Activated naive CD4-positive, alpha-beta T cell treated with anti-CD3 and anti-CD28 coated beads for 36 hours (primary cell): ENCODE measurements around the gene PNMA6F. TPM values are rescaled to one million over a fixed set of nuclear protein-coding genes. Genes with fewer than 3 reads are reported as not detected.
"Not testable (repeated sequence)": the region's sequence is repeated elsewhere in the genome, so short reads cannot be mapped to it uniquely, and the experiment has no call there.

Source experiments
- CTCF ChIA-PET: fragments of 350-600 bp; sonication (Branson Sonifier 250); formaldehyde crosslinking; loops from one replicate; lab custom pipeline; 2021; ENCODE audit warnings: antibody characterized with exemption; lab: Charles Lee
- DNase-seq: peaks from one replicate; pipeline ENCODE4 v3.0.0-alpha.2; 2020
- H3K27ac Mint-ChIP-seq: one replicate; pipeline ENCODE4 v1.8.0; 2021; ENCODE audit warnings: mild to moderate bottlenecking, mixed read lengths
- H3K27me3 Mint-ChIP-seq: one replicate; pipeline ENCODE4 v1.8.0; 2021; ENCODE audit warnings: low read depth, mixed read lengths
- H3K36me3 Mint-ChIP-seq: one replicate; pipeline ENCODE4 v1.8.0; 2021; ENCODE audit warnings: low read depth, mixed read lengths
- H3K4me1 Mint-ChIP-seq: one replicate; pipeline ENCODE4 v1.8.0; 2021; ENCODE audit warnings: low read depth, mixed read lengths
- H3K4me3 Mint-ChIP-seq: one replicate; pipeline ENCODE4 v1.8.0; 2021; ENCODE audit warnings: mild to moderate bottlenecking, moderate library complexity, mixed read lengths
- H3K9me3 Mint-ChIP-seq: one replicate; pipeline ENCODE4 v1.8.0; 2021; ENCODE audit warnings: mixed read lengths
- intact Hi-C: fragments of 100-400 bp; cut with micrococcal nuclease; formaldehyde crosslinking; loops from one replicate; pipeline ENCODE4 v1.15.1; 2023
- total RNA-seq, 2 experiments: library from RNA; stranded (reverse); gene quantifications; one replicate each; pipeline ENCODE4 v1.2.3, GENCODE V29; 2021

Gene PNMA6F
- total RNA-seq, 2 experiments from 2014 or later: not detected

DNA sequence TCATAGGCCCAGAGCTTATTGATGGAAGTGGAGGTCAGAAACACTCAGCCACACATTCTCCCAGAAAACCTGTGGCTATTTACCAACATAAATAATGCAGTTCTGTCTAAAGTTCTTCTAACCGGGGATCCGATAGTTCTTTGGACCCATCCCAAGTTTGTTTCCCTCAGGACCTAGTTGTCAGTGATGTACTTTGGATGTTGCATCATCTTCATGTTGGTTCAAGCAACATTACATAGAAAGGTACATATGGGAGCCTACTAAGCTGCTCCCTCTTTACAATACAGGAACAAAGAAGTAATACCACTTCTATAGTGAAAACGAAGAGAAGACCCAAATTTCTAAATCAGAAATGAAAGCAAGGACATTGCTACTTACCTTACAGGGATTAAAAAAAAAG lies 39.8 kb downstream of the PNMA6F start:
- intact Hi-C loops, H3K27me3 Mint-ChIP-seq, H3K36me3 Mint-ChIP-seq, H3K27ac Mint-ChIP-seq, CTCF ChIA-PET, H3K9me3 Mint-ChIP-seq, H3K4me1 Mint-ChIP-seq, H3K4me3 Mint-ChIP-seq, DNase-seq: not testable (repeated sequence)

DNA sequence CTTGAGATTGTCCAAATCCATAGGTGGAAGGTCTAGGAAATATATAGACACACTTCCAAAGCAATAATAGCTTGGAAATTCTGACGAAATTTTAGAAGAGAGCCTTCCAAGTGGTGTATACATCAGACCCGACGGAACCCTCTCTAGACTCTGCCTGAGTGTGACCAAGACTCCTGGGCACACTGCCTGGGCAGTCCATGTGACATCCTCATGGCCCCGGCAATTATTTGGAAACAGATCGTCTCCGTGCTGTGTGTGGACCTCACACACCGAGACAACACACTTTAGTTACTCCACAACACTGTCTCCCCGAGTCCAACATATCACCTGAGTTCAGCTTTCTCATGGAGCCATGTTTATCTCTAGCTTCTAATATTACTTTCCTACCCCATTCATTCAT lies 42.3 kb downstream of the PNMA6F start:
- intact Hi-C loops, H3K27ac Mint-ChIP-seq, H3K36me3 Mint-ChIP-seq, H3K9me3 Mint-ChIP-seq, CTCF ChIA-PET, H3K27me3 Mint-ChIP-seq, H3K4me3 Mint-ChIP-seq, H3K4me1 Mint-ChIP-seq, DNase-seq: not testable (repeated sequence)

GRCh38 chrX:153276049-153276448 lies 45.5 kb downstream of the PNMA6F start:
- H3K27ac Mint-ChIP-seq, H3K9me3 Mint-ChIP-seq, H3K4me3 Mint-ChIP-seq, DNase-seq, CTCF ChIA-PET, H3K27me3 Mint-ChIP-seq, H3K4me1 Mint-ChIP-seq, H3K36me3 Mint-ChIP-seq, intact Hi-C loops: not testable (repeated sequence)

- CTCF ChIA-PET, DNase-seq, H3K4me1 Mint-ChIP-seq, intact Hi-C loops, H3K9me3 Mint-ChIP-seq, H3K36me3 Mint-ChIP-seq, H3K4me3 Mint-ChIP-seq, H3K27ac Mint-ChIP-seq, H3K27me3 Mint-ChIP-seq: not testable (repeated sequence)
Measured at GRCh38 chrX:153275418-153275817, 46.1 kb downstream of the PNMA6F start.

- H3K27me3 Mint-ChIP-seq, H3K27ac Mint-ChIP-seq, H3K4me1 Mint-ChIP-seq, DNase-seq, H3K9me3 Mint-ChIP-seq, H3K36me3 Mint-ChIP-seq, CTCF ChIA-PET, H3K4me3 Mint-ChIP-seq, intact Hi-C loops: not testable (repeated sequence)
Measured at GRCh38 chrX:153272584-153272983, 49.0 kb downstream of the PNMA6F start.

GRCh38 chrX:153272070-153272469 lies 49.5 kb downstream of the PNMA6F start:
- H3K27ac Mint-ChIP-seq, H3K4me1 Mint-ChIP-seq, H3K4me3 Mint-ChIP-seq, H3K27me3 Mint-ChIP-seq, CTCF ChIA-PET, H3K36me3 Mint-ChIP-seq, H3K9me3 Mint-ChIP-seq, intact Hi-C loops, DNase-seq: not testable (repeated sequence)

Other genes with a start within 250 kb of the PNMA6F start
- gene PNMA6A, start 249.3 kb downstream of the PNMA6F start, total RNA-seq: 1 to 10 TPM in 1 of 2 experiments, under 1 TPM in 1; 0.95 to 1.1 TPM
- gene MAGEA1, start 142.5 kb downstream of the PNMA6F start, total RNA-seq: not detected
- 10 to 100 TPM; 10.8 to 11.5 TPM for gene ZNF275, start 12.4 kb upstream of the PNMA6F start, total RNA-seq
- gene PNMA6E, start 79.6 kb upstream of the PNMA6F start, total RNA-seq: not detected
- gene ZFP92, start 89.7 kb upstream of the PNMA6F start, total RNA-seq: under 1 TPM; 0.59 to 0.74 TPM
- 1 to 10 TPM; 1.0 to 1.2 TPM for gene TREX2, start 124.3 kb upstream of the PNMA6F start, total RNA-seq
- gene HAUS7, start 148.8 kb upstream of the PNMA6F start, total RNA-seq: 10 to 100 TPM; 63.5 to 68.5 TPM
- gene BGN, start 173.2 kb upstream of the PNMA6F start, total RNA-seq: not detected
- gene ATP2B3, start 195.9 kb upstream of the PNMA6F start, total RNA-seq: not detected